H1 (cell line): ENCODE measurements around the gene TRIM14.

ENCODE experiments used
- CEBPB ChIP-seq: IDR thresholded peaks from 2 replicates; pipeline ENCODE4 v1.6.1; 2012; ENCODE audit warnings: low read depth, low read length
- MAFK ChIP-seq: IDR thresholded peaks from 2 replicates; pipeline ENCODE4 v1.6.1; 2012; ENCODE audit warnings: low read depth, mild to moderate bottlenecking, improper control_type of control experiment, low read length
- SIX5 ChIP-seq: IDR thresholded peaks from 2 replicates; pipeline ENCODE4 v1.6.1; 2011; ENCODE audit warnings: mild to moderate bottlenecking, low read depth, low read length
- SUZ12 ChIP-seq: fragments of 200-600 bp; sonication (generic); IDR thresholded peaks from 2 replicates; pipeline ENCODE4 v1.6.1; 2012; ENCODE audit warnings: mild to moderate bottlenecking, inconsistent platforms, low read length, moderate library complexity, mixed read lengths
- YY1 ChIP-seq: IDR thresholded peaks from 2 replicates; pipeline ENCODE4 v1.6.1; 2011; ENCODE audit warnings: low read depth, mild to moderate bottlenecking, low read length
- ZNF274 ChIP-seq: IDR thresholded peaks from 2 replicates; pipeline ENCODE4 v1.7.0; 2012; ENCODE audit warnings: low read length, borderline replicate concordance; ENCODE audit errors: extremely low read depth
- TF ChIP-seq, protein P1 (sequence below), 3 experiments: IDR thresholded peaks; 1 replicate in 2 of 3; 2 replicates in 1 of 3; pipeline versions ENCODE4 v1.5.1 to v1.6.1; 2011; ENCODE audit warnings: low read length in 3 of 3, mild to moderate bottlenecking in 3 of 3, inconsistent platforms in 2 of 3, low read depth in 1 of 3, moderate library complexity in 1 of 3; ENCODE audit not compliant: insufficient read depth in 1 of 3; ENCODE audit errors: control extremely low read depth in 1 of 3
- TF ChIP-seq, protein P2 (sequence below): IDR thresholded peaks from 2 replicates; pipeline ENCODE4 v1.6.1; 2012; ENCODE audit warnings: inconsistent platforms

DNA sequence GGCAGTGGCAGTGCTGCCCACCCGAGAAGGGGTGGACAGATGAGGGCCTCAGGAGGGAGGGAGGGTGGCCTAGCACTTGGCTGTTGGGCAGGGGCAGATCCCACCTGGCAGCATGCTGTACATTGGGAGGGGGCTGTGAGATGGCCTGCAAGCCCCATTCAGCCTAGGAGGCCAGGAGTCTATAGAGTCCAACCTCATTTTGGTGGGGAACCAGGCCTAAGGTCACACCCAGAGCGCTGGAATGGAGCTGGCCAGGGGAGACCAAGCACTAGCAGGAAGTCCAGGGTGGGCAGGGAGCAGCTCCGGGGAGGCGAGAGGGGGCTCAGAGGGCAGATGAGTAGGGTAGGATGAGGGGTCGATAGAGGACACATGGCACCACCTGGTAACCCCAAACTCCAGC, 22.9 kb downstream of the TRIM14 start:
- TF ChIP-seq SUZ12 (no peak), YY1 (no peak), ZNF274 (no peak), SIX5 (no peak), CEBPB (no peak), MAFK (no peak)
- TF ChIP-seq, protein P1, sequence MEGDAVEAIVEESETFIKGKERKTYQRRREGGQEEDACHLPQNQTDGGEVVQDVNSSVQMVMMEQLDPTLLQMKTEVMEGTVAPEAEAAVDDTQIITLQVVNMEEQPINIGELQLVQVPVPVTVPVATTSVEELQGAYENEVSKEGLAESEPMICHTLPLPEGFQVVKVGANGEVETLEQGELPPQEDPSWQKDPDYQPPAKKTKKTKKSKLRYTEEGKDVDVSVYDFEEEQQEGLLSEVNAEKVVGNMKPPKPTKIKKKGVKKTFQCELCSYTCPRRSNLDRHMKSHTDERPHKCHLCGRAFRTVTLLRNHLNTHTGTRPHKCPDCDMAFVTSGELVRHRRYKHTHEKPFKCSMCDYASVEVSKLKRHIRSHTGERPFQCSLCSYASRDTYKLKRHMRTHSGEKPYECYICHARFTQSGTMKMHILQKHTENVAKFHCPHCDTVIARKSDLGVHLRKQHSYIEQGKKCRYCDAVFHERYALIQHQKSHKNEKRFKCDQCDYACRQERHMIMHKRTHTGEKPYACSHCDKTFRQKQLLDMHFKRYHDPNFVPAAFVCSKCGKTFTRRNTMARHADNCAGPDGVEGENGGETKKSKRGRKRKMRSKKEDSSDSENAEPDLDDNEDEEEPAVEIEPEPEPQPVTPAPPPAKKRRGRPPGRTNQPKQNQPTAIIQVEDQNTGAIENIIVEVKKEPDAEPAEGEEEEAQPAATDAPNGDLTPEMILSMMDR (IDR thresholded peaks at IDR 0.05; ENCODE audit: control extremely low read depth in 1 of 3, insufficient read depth in 1 of 3, low read depth in 1 of 3, low read length in 3 of 3), result no peak
- TF ChIP-seq, protein P2, sequence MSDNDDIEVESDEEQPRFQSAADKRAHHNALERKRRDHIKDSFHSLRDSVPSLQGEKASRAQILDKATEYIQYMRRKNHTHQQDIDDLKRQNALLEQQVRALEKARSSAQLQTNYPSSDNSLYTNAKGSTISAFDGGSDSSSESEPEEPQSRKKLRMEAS, result no peak
